ENCODE data around the gene ATOH8.

DNA sequence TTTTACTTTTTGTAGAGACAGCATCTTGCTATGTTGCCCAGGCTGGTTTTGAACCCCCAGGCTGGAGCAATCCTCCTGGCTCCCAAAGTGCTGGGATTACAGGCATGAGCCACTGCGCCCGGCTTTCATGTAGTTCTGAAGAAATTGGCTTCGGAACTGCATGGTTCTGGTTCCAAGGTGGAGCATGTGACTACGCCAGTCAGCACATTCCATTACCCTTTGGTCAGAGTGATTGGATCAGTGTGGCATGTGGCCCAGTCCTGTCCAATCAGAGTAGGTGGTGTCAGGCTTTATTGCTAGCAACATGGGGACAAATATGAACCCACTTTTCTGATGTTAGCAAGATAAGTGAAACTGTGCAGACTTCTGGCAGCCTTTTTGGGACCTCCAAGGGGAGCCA, 16.3 kb upstream of the ATOH8 start:
- TF ChIP-seq POLR2A (IDR thresholded peaks at IDR 0.05) (no peak), POLR2AphosphoS5 (IDR thresholded peaks at IDR 0.05) (peak; percentile 79)
- TF ChIP-seq, protein P1, sequence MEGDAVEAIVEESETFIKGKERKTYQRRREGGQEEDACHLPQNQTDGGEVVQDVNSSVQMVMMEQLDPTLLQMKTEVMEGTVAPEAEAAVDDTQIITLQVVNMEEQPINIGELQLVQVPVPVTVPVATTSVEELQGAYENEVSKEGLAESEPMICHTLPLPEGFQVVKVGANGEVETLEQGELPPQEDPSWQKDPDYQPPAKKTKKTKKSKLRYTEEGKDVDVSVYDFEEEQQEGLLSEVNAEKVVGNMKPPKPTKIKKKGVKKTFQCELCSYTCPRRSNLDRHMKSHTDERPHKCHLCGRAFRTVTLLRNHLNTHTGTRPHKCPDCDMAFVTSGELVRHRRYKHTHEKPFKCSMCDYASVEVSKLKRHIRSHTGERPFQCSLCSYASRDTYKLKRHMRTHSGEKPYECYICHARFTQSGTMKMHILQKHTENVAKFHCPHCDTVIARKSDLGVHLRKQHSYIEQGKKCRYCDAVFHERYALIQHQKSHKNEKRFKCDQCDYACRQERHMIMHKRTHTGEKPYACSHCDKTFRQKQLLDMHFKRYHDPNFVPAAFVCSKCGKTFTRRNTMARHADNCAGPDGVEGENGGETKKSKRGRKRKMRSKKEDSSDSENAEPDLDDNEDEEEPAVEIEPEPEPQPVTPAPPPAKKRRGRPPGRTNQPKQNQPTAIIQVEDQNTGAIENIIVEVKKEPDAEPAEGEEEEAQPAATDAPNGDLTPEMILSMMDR (IDR thresholded peaks at IDR 0.05): no peak

All from prostate gland (tissue), 2 donors.